Fibroblast of villous mesenchyme (primary cell): ENCODE data around the gene PXDC1. TPM values are rescaled to one million over a fixed set of nuclear protein-coding genes. Genes with fewer than 3 reads are reported as not detected.
"Not testable (repeated sequence)": the region's sequence is repeated elsewhere in the genome, so short reads cannot be mapped to it uniquely, and the experiment has no call there.

Experiments
- DNase-seq: peaks from one replicate; pipeline ENCODE4 v3.0.0-alpha.2; 2010; ENCODE audit warnings: low read depth
- H3K4me3 ChIP-seq: 2 replicates; pipeline ENCODE4 v1.5.1; 2011; ENCODE audit warnings: low read depth, mild to moderate bottlenecking, low read length
- CTCF ChIP-seq: IDR thresholded peaks from 2 replicates; pipeline ENCODE4 v1.5.1; 2012; ENCODE audit warnings: low read depth, mild to moderate bottlenecking, low read length; ENCODE audit not compliant: insufficient read depth
- total RNA-seq: library from RNA; depleted of rRNA; stranded (reverse); fragments of >200 nt; gene quantifications from 2 replicates; pipeline ENCODE4 v1.2.3, GENCODE V29; 2012

Gene PXDC1
- total RNA-seq, 1 donor, result 92.4 TPM

- TF ChIP-seq CTCF, result no peak
- no peak for DNase-seq
- no peak overlapping the region for H3K4me3 ChIP-seq
These were observed 23.9 kb upstream of the PXDC1 start for GRCh38 chr6:3775386-3775785.

GRCh38 chr6:3773678-3774298 lies 22.3 kb upstream of the PXDC1 start:
- no peak for TF ChIP-seq CTCF
- peak; percentile 41 for DNase-seq
- H3K4me3 ChIP-seq, result no peak overlapping the region

GRCh38 chr6:3772127-3772999 lies 20.9 kb upstream of the PXDC1 start:
- DNase-seq, H3K4me3 ChIP-seq: not testable (repeated sequence)

GRCh38 chr6:3771407-3772011 lies 20.0 kb upstream of the PXDC1 start:
- no peak for TF ChIP-seq CTCF
- H3K4me3 ChIP-seq, result no peak overlapping the region
- DNase-seq, result no peak

- TF ChIP-seq CTCF, result no peak
- H3K4me3 ChIP-seq, result no peak overlapping the region
- no peak for DNase-seq
These were observed 18.7 kb upstream of the PXDC1 start for GRCh38 chr6:3770023-3770720.

- TF ChIP-seq CTCF, result no peak
- DNase-seq, result peak; percentile 74
These were observed 18.1 kb upstream of the PXDC1 start for GRCh38 chr6:3769610-3770009.

GRCh38 chr6:3768502-3768901 lies 17.0 kb upstream of the PXDC1 start:
- no peak for DNase-seq
- no peak for TF ChIP-seq CTCF
- no peak overlapping the region for H3K4me3 ChIP-seq

More at GRCh38 chr6:3769610-3770009, 18.1 kb upstream of the PXDC1 start:
- H3K4me3 ChIP-seq, result no peak overlapping the region

GRCh38 chr6:3767483-3767882 lies 16.0 kb upstream of the PXDC1 start:
- peak; percentile 85 for DNase-seq

More at GRCh38 chr6:3767483-3767882, 16.0 kb upstream of the PXDC1 start:
- H3K4me3 ChIP-seq, result not testable (repeated sequence)
